Measurements from ENCODE around the gene MMP8. TPM values are rescaled to one million over a fixed set of nuclear protein-coding genes. Genes with fewer than 3 reads are reported as not detected.

The MMP8 gene
- total RNA-seq, 1 donor from 2014 or later: 0.94 TPM

GRCh38 chr11:102729849-102730815 is 5.4 kb upstream of the MMP8 start:
- intact Hi-C loops (cut with DNase I): loop anchor here (5.0 kb wide), 1 partner anchor 212 kb away; no protein-coding TSS in a partner anchor
- DNase-seq (ENCODE audit: low spot score): no peak

- intact Hi-C loops (cut with DNase I): no loop called here
- no peak for DNase-seq (ENCODE audit: low spot score)
Observed at GRCh38 chr11:102727890-102728289, 3.1 kb upstream of the MMP8 start.

- no peak for DNase-seq (ENCODE audit: low spot score)
- intact Hi-C loops (cut with DNase I): no loop called here
Observed at GRCh38 chr11:102722821-102723220, 1.9 kb downstream of the MMP8 start.

GRCh38 chr11:102719620-102720277 is 5.0 kb downstream of the MMP8 start:
- no peak for DNase-seq (ENCODE audit: low spot score)
- intact Hi-C loops (cut with DNase I): no loop called here

- intact Hi-C loops (cut with DNase I): no loop called here
- no peak for DNase-seq (ENCODE audit: low spot score)
Observed at GRCh38 chr11:102717280-102717679, 7.5 kb downstream of the MMP8 start.

- no peak for DNase-seq (ENCODE audit: low spot score)
- intact Hi-C loops (cut with DNase I): no loop called here
Observed at GRCh38 chr11:102716527-102716926, 8.2 kb downstream of the MMP8 start.

GRCh38 chr11:102712137-102712536 is 12.6 kb downstream of the MMP8 start:
- DNase-seq (ENCODE audit: low spot score): no peak
- intact Hi-C loops (cut with DNase I): no loop called here

GRCh38 chr11:102709201-102709945 is 15.4 kb downstream of the MMP8 start:
- DNase-seq (ENCODE audit: low spot score): no peak
- intact Hi-C loops (cut with DNase I): no loop called here

- no peak for DNase-seq (ENCODE audit: low spot score)
- intact Hi-C loops (cut with DNase I): no loop called here
Observed at GRCh38 chr11:102708654-102709053, 16.1 kb downstream of the MMP8 start.

GRCh38 chr11:102705626-102706025 is 19.1 kb downstream of the MMP8 start, which contains the start of gene MMP27:
Gene MMP27, minus strand, starts transcription at chr11:102705769. Its CDS starts 55 bp downstream, at chr11:102705714.
- DNase-seq (ENCODE audit: low spot score): no peak
- intact Hi-C loops (cut with DNase I): no loop called here

- DNase-seq (ENCODE audit: low spot score): no peak
- intact Hi-C loops (cut with DNase I): no loop called here
Observed at GRCh38 chr11:102704841-102705240, 19.9 kb downstream of the MMP8 start.

GRCh38 chr11:102703826-102704493 is 20.8 kb downstream of the MMP8 start:
- intact Hi-C loops (cut with DNase I): no loop called here

GRCh38 chr11:102695201-102695600 is 29.6 kb downstream of the MMP8 start:
- intact Hi-C loops (cut with DNase I): no loop called here

More at GRCh38 chr11:102703826-102704493, 20.8 kb downstream of the MMP8 start:
- no peak for DNase-seq (ENCODE audit: low spot score)

GRCh38 chr11:102685754-102686153 is 39.0 kb downstream of the MMP8 start:
- no peak for DNase-seq (ENCODE audit: low spot score)
- intact Hi-C loops (cut with DNase I): no loop called here

More at GRCh38 chr11:102695201-102695600, 29.6 kb downstream of the MMP8 start:
- no peak for DNase-seq (ENCODE audit: low spot score)

GRCh38 chr11:102685338-102685737 is 39.4 kb downstream of the MMP8 start:
- intact Hi-C loops (cut with DNase I): no loop called here
- no peak for DNase-seq (ENCODE audit: low spot score)

- intact Hi-C loops (cut with DNase I): no loop called here
- no peak for DNase-seq (ENCODE audit: low spot score)
Observed at GRCh38 chr11:102683277-102683676, 41.5 kb downstream of the MMP8 start.

- intact Hi-C loops (cut with DNase I): no loop called here
- DNase-seq (ENCODE audit: low spot score): no peak
Observed at GRCh38 chr11:102680945-102681344, 43.8 kb downstream of the MMP8 start.

GRCh38 chr11:102678022-102678421 is 46.7 kb downstream of the MMP8 start:
- intact Hi-C loops (cut with DNase I): no loop called here
- DNase-seq (ENCODE audit: low spot score): no peak

- no peak for DNase-seq (ENCODE audit: low spot score)
- intact Hi-C loops (cut with DNase I): no loop called here
Observed at GRCh38 chr11:102676084-102676483, 48.7 kb downstream of the MMP8 start.
